Skeletal muscle tissue (tissue), 4 donors: Measurements from ENCODE around the gene ARHGAP10. TPM values are rescaled to one million over a fixed set of nuclear protein-coding genes. Genes with fewer than 3 reads are reported as not detected.

Source experiments
- H3K27ac ChIP-seq: one replicate; pipeline ENCODE4 v1.7.0; 2013; ENCODE audit warnings: mild to moderate bottlenecking, low read depth, low read length, inconsistent platforms
- H3K27me3 ChIP-seq, 3 donors: one replicate each; pipeline ENCODE4 v1.7.0; 2013; ENCODE audit warnings: low read length in 3 of 3; ENCODE audit not compliant: control insufficient read depth in 3 of 3, insufficient read depth in 3 of 3
- H3K36me3 ChIP-seq, 3 donors: one replicate each; pipeline ENCODE4 v1.7.0; 2013; ENCODE audit warnings: low read length in 3 of 3; ENCODE audit not compliant: control insufficient read depth in 3 of 3, insufficient read depth in 3 of 3
- H3K4me1 ChIP-seq, 3 donors: one replicate each; pipeline ENCODE4 v1.7.0; 2013; ENCODE audit warnings: low read length in 3 of 3, mild to moderate bottlenecking in 3 of 3; ENCODE audit not compliant: control insufficient read depth in 3 of 3, insufficient read depth in 3 of 3
- H3K4me3 ChIP-seq, 3 donors: one replicate each; pipeline ENCODE4 v1.7.0; 2013; ENCODE audit warnings: low read length in 3 of 3
- H3K9ac ChIP-seq, 3 donors: one replicate each; pipeline ENCODE4 v1.7.0; 2013; ENCODE audit warnings: low read length in 3 of 3, mild to moderate bottlenecking in 3 of 3, moderate library complexity in 2 of 3, low read depth in 1 of 3
- H3K9me3 ChIP-seq, 3 donors: one replicate each; pipeline ENCODE4 v1.7.0; 2013; ENCODE audit warnings: low read length in 3 of 3; ENCODE audit not compliant: control insufficient read depth in 3 of 3
- total RNA-seq: library from RNA; depleted of rRNA; stranded (reverse); fragments of >200 nt; gene quantifications from one replicate; pipeline ENCODE4 v1.2.3, GENCODE V29; 2014
- donor health status: Osteomylitis.

The ARHGAP10 gene
- total RNA-seq, 1 donor from 2014 or later = 88.7 TPM

- no peaks in the 10 kb centered on the region for H3K36me3 ChIP-seq
- no peaks in the 10 kb centered on the region for H3K27me3 ChIP-seq
- no peak overlapping the region for H3K27ac ChIP-seq
- H3K9me3 ChIP-seq = no peaks in the 10 kb centered on the region
- peaks cover 68 to 80% (median 73%) of the 10 kb centered on the region in 3 donors for H3K4me1 ChIP-seq
- H3K9ac ChIP-seq = no peak overlapping the region
- peak overlapping the region in 1 of 3 donors; percentile 7 for H3K4me3 ChIP-seq
Measured at GRCh38 chr4:148056879-148057278, 325.0 kb downstream of the ARHGAP10 start.

GRCh38 chr4:148057516-148057915, 325.6 kb downstream of the ARHGAP10 start:
- H3K9ac ChIP-seq = peak overlapping the region in 1 of 3 donors; percentile 70
- H3K9me3 ChIP-seq = no peaks in the 10 kb centered on the region
- H3K27ac ChIP-seq = peak overlapping the region; percentile 61
- no peaks in the 10 kb centered on the region for H3K36me3 ChIP-seq
- H3K27me3 ChIP-seq = no peaks in the 10 kb centered on the region
- H3K4me3 ChIP-seq = no peak overlapping the region
- H3K4me1 ChIP-seq = peaks cover 72 to 80% (median 72%) of the 10 kb centered on the region in 3 donors

- H3K27me3 ChIP-seq = no peaks in the 10 kb centered on the region
- H3K9ac ChIP-seq = peak overlapping the region in 2 of 3 donors; percentile 35 to 70
- no peaks in the 10 kb centered on the region for H3K9me3 ChIP-seq
- peaks cover 0 to 2% (median under 1%) of the 10 kb centered on the region in 3 donors for H3K36me3 ChIP-seq
- H3K4me1 ChIP-seq = peaks cover 65 to 73% (median 69%) of the 10 kb centered on the region in 3 donors
- H3K27ac ChIP-seq = peak overlapping the region; percentile 61
- no peak overlapping the region for H3K4me3 ChIP-seq
Measured at GRCh38 chr4:148057984-148058859, 326.3 kb downstream of the ARHGAP10 start.

- Histone ChIP-seq H3K27ac (peak overlapping the region; percentile 61), H3K4me1 (peaks cover 51 to 58% (median 55%) of the 10 kb centered on the region in 3 donors), H3K9me3 (no peaks in the 10 kb centered on the region), H3K27me3 (no peaks in the 10 kb centered on the region), H3K36me3 (peaks cover 2 to 11% (median 4%) of the 10 kb centered on the region in 3 donors), H3K9ac (no peak overlapping the region), H3K4me3 (no peak overlapping the region)
Measured at GRCh38 chr4:148059617-148060180, 327.8 kb downstream of the ARHGAP10 start.

GRCh38 chr4:148060264-148061140, 328.6 kb downstream of the ARHGAP10 start:
- Histone ChIP-seq H3K4me3 (no peak overlapping the region), H3K27ac (no peak overlapping the region), H3K27me3 (no peaks in the 10 kb centered on the region), H3K9me3 (no peaks in the 10 kb centered on the region), H3K4me1 (peaks cover 46 to 51% (median 50%) of the 10 kb centered on the region in 3 donors), H3K9ac (peak overlapping the region in 1 of 3 donors; percentile 11), H3K36me3 (peaks cover 2 to 11% (median 4%) of the 10 kb centered on the region in 3 donors)

GRCh38 chr4:148061141-148061481, 329.2 kb downstream of the ARHGAP10 start:
- Histone ChIP-seq H3K27me3 (no peaks in the 10 kb centered on the region), H3K27ac (no peak overlapping the region), H3K9me3 (no peaks in the 10 kb centered on the region), H3K9ac (no peak overlapping the region), H3K4me1 (peaks cover 46 to 50% (median 49%) of the 10 kb centered on the region in 3 donors), H3K36me3 (peaks cover 2 to 11% (median 4%) of the 10 kb centered on the region in 3 donors), H3K4me3 (no peak overlapping the region)

GRCh38 chr4:148061795-148062194, 329.9 kb downstream of the ARHGAP10 start:
- H3K27me3 ChIP-seq = no peaks in the 10 kb centered on the region
- H3K27ac ChIP-seq = no peak overlapping the region
- H3K4me3 ChIP-seq = peak overlapping the region in 1 of 3 donors; percentile 45
- peaks cover 47 to 52% (median 51%) of the 10 kb centered on the region in 3 donors for H3K4me1 ChIP-seq
- peak overlapping the region in 1 of 3 donors; percentile 57 for H3K9ac ChIP-seq
- H3K36me3 ChIP-seq = peaks cover 2 to 11% (median 4%) of the 10 kb centered on the region in 3 donors
- H3K9me3 ChIP-seq = no peaks in the 10 kb centered on the region

- Histone ChIP-seq H3K9me3 (no peaks in the 10 kb centered on the region), H3K4me3 (peak overlapping the region in 1 of 3 donors; percentile 45), H3K36me3 (peaks cover 2 to 11% (median 4%) of the 10 kb centered on the region in 3 donors), H3K9ac (peak overlapping the region in 1 of 3 donors; percentile 57), H3K4me1 (peaks cover 47 to 52% (median 51%) of the 10 kb centered on the region in 3 donors), H3K27ac (no peak overlapping the region), H3K27me3 (no peaks in the 10 kb centered on the region)
Measured at GRCh38 chr4:148062301-148062950, 330.5 kb downstream of the ARHGAP10 start.

- Histone ChIP-seq H3K36me3 (peaks cover 2 to 11% (median 4%) of the 10 kb centered on the region in 3 donors), H3K9me3 (no peaks in the 10 kb centered on the region), H3K27me3 (no peaks in the 10 kb centered on the region), H3K4me1 (peaks cover 39 to 54% (median 52%) of the 10 kb centered on the region in 3 donors), H3K9ac (no peak overlapping the region), H3K4me3 (no peak overlapping the region), H3K27ac (no peak overlapping the region)
Measured at GRCh38 chr4:148064451-148064850, 332.6 kb downstream of the ARHGAP10 start.
